Endodermal cell (in vitro differentiated cells): ENCODE measurements around the gene FAHD1. TPM values are rescaled to one million over a fixed set of nuclear protein-coding genes. Genes with fewer than 3 reads are reported as not detected.
A peak's percentile ranks its signal among the peaks of the same experiment; 100 is the strongest.
"Not testable (repeated sequence)": the region's sequence is repeated elsewhere in the genome, so short reads cannot be mapped to it uniquely, and the experiment has no call there.

Source experiments
- DNase-seq: peaks from one replicate; pipeline ENCODE4 v3.0.0-alpha.2; 2017
- H3K27ac ChIP-seq: 2 replicates; pipeline ENCODE4 v1.5.1; 2013; ENCODE audit warnings: mild to moderate bottlenecking, low read depth, low read length, moderate library complexity
- H3K27me3 ChIP-seq: 2 replicates; pipeline ENCODE4 v1.6.1; 2013; ENCODE audit warnings: mild to moderate bottlenecking, low read length, moderate library complexity; ENCODE audit not compliant: insufficient read depth, control insufficient read depth, poor library complexity, severe bottlenecking
- H3K36me3 ChIP-seq: 2 replicates; pipeline ENCODE4 v1.7.0; 2013; ENCODE audit warnings: mild to moderate bottlenecking, low read length, moderate library complexity; ENCODE audit not compliant: control insufficient read depth, insufficient read depth
- H3K4me1 ChIP-seq: one replicate; pipeline ENCODE4 v1.7.0; 2013; ENCODE audit warnings: low read length; ENCODE audit not compliant: control insufficient read depth, insufficient read depth
- H3K4me3 ChIP-seq: 2 replicates; pipeline ENCODE4 v1.5.1; 2013; ENCODE audit warnings: mild to moderate bottlenecking, low read length, moderate library complexity
- H3K9ac ChIP-seq: 2 replicates; pipeline ENCODE4 v1.6.1; 2013; ENCODE audit warnings: mild to moderate bottlenecking, low read length, moderate library complexity; ENCODE audit not compliant: poor library complexity, severe bottlenecking; ENCODE audit errors: extremely low read depth
- H3K9me3 ChIP-seq: 2 replicates; pipeline ENCODE4 v1.6.1; 2013; ENCODE audit warnings: mild to moderate bottlenecking, low read length, moderate library complexity; ENCODE audit not compliant: control insufficient read depth
- H3K27ac Mint-ChIP-seq: 2 replicates; pipeline ENCODE4 v1.8.0; 2020; ENCODE audit warnings: mixed read lengths
- H3K27me3 Mint-ChIP-seq: 2 replicates; pipeline ENCODE4 v1.8.0; 2021; ENCODE audit warnings: mild to moderate bottlenecking, mixed read lengths; ENCODE audit not compliant: insufficient read depth
- H3K36me3 Mint-ChIP-seq: 2 replicates; pipeline ENCODE4 v1.8.0; 2020; ENCODE audit warnings: low read depth, mixed read lengths
- H3K4me1 Mint-ChIP-seq: 2 replicates; pipeline ENCODE4 v1.8.0; 2020; ENCODE audit warnings: mixed read lengths
- H3K4me3 Mint-ChIP-seq: 2 replicates; pipeline ENCODE4 v1.8.0; 2020; ENCODE audit warnings: mild to moderate bottlenecking, moderate library complexity, mixed read lengths
- H3K9me3 Mint-ChIP-seq: 2 replicates; pipeline ENCODE4 v1.8.0; 2020; ENCODE audit warnings: mild to moderate bottlenecking, mixed read lengths
- CTCF ChIP-seq: fragments of 200-600 bp; sonication (generic); conservative IDR thresholded peaks from 2 replicates; pipeline ENCODE4 v1.5.0; 2021; ENCODE audit warnings: antibody characterized with exemption, mild to moderate bottlenecking
- WGBS, 2 experiments: methylation state at CpG; one replicate each; pipeline versions ENCODE4 v1.1.5 to v1.1.7; 2013; ENCODE audit warnings: missing lambda C conversion rate in 2 of 2, mixed read lengths in 1 of 2; ENCODE audit not compliant: insufficient coverage in 1 of 2, insufficient read length in 1 of 2; 5-methylcytosine and 5-hydroxymethylcytosine counted together
- total RNA-seq, 2 donors: library from RNA; stranded (reverse); fragmentation: NEBNext Ultra II Directional in 1 of 2; extraction: Animal tissue kit (Norgen Biotek cat#: 25700) in 1 of 2; gene quantifications; 2 replicates in 1 of 2; 3 replicates in 1 of 2; pipeline ENCODE4 v1.2.1, GENCODE V29; 2021

FAHD1 gene
- total RNA-seq, 2 donors from 2014 or later, result 16.6 to 16.9 TPM

DNA sequence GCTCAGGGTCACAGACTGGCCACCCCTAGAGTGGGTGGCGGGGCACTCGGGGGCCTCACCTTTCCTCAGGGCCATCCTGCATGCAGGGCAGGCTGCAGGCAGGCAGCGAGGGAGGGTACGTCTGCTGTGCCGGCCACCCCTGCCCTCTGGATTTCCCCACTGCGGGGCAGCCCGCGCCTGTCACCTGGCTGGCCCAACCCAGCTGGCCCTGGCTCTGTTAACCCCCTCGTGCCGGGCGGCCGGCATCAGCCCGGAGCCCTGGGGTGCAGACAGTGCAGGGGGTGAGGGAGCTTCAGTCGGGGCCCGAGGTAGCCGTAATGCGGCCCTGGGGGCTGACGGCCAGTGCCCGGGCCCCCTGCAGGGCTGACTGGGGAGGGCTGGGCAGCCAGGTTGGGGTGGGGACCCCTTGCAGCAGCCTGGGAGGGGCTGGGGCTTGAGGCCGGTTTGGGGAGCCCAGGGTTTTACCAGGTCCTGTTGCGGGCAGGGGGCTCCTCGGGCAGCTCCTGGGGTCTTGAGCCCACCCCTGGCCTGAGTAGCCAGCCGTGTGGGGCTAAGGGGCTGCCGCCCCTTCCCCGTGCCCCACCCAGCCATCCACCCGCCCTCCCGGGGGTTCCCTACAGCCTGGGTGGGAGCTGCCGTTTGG lies 33.3 kb upstream of the FAHD1 start, which contains the start of gene IGFALS:
TSS of gene IGFALS (minus strand) at position 128 of the 643 bp plus-strand sequence. CDS start at position 75, 53 bp downstream.
- H3K36me3 ChIP-seq, result no peaks in the 10 kb centered on the region
- Mint-ChIP-seq H3K4me1 (no peaks in the 10 kb centered on the region), H3K27me3 (no peaks in the 10 kb centered on the region), H3K27ac (no peak within 1 kb of the TSS), H3K4me3 (no peak within 1 kb of the TSS), H3K9me3 (peaks cover 27% of the 10 kb centered on the region), H3K36me3 (peaks cover 15% of the 10 kb centered on the region)
- H3K4me3 ChIP-seq, result no peak within 1 kb of the TSS
- DNase-seq, result no peak
- H3K4me1 ChIP-seq, result no peaks in the 10 kb centered on the region
- no peak within 1 kb of the TSS for H3K9ac ChIP-seq
- no peak within 1 kb of the TSS for H3K27ac ChIP-seq
- TF ChIP-seq CTCF, result no peak
- peaks cover 12% of the 10 kb centered on the region for H3K9me3 ChIP-seq
- H3K27me3 ChIP-seq, result no peaks in the 10 kb centered on the region
- 90 to 93% methylated on average over 6 to 28 of the region's 28 CpGs for WGBS, 2 experiments

- Histone ChIP-seq H3K9me3 (peaks cover 18% of the 10 kb centered on the region), H3K4me1 (no peaks in the 10 kb centered on the region), H3K9ac (no peak overlapping the region), H3K27me3 (no peaks in the 10 kb centered on the region), H3K4me3 (no peak overlapping the region), H3K36me3 (no peaks in the 10 kb centered on the region), H3K27ac (no peak overlapping the region)
- H3K9me3 Mint-ChIP-seq, result peaks cover 34% of the 10 kb centered on the region
- no peak overlapping the region for H3K27ac Mint-ChIP-seq
- H3K4me1 Mint-ChIP-seq, result no peaks in the 10 kb centered on the region
- no peaks in the 10 kb centered on the region for H3K27me3 Mint-ChIP-seq
- TF ChIP-seq CTCF, result no peak
- H3K36me3 Mint-ChIP-seq, result peaks cover 18% of the 10 kb centered on the region
- peak; percentile 40 for DNase-seq
- WGBS, 2 experiments, result 89 to 92% methylated on average over 6 to 18 of the region's 18 CpGs
- no peak overlapping the region for H3K4me3 Mint-ChIP-seq
These were observed 32.7 kb upstream of the FAHD1 start for GRCh38 chr16:1794221-1794871.

- 93 to 95% methylated on average over 18 to 32 of the region's 32 CpGs for WGBS, 2 experiments
- Mint-ChIP-seq H3K27ac (no peak overlapping the region), H3K36me3 (peaks cover 25% of the 10 kb centered on the region), H3K4me3 (no peak overlapping the region), H3K9me3 (peaks cover 41% of the 10 kb centered on the region), H3K4me1 (no peaks in the 10 kb centered on the region), H3K27me3 (no peaks in the 10 kb centered on the region)
- TF ChIP-seq CTCF, result no peak
- DNase-seq, result no peak
- H3K36me3 ChIP-seq, result no peaks in the 10 kb centered on the region
- no peaks in the 10 kb centered on the region for H3K4me1 ChIP-seq
- H3K9me3 ChIP-seq, result peaks cover 26% of the 10 kb centered on the region
- H3K27me3 ChIP-seq, result no peaks in the 10 kb centered on the region
- H3K27ac ChIP-seq, result no peak overlapping the region
- H3K9ac ChIP-seq, result no peak overlapping the region
- no peak overlapping the region for H3K4me3 ChIP-seq
These were observed 31.9 kb upstream of the FAHD1 start for GRCh38 chr16:1794908-1795666.

- not testable (repeated sequence) for H3K9ac ChIP-seq, H3K27ac Mint-ChIP-seq, H3K4me1 ChIP-seq, H3K4me1 Mint-ChIP-seq, H3K4me3 Mint-ChIP-seq, H3K4me3 ChIP-seq, DNase-seq, H3K27me3 ChIP-seq, H3K27me3 Mint-ChIP-seq, H3K27ac ChIP-seq, H3K36me3 ChIP-seq
- peaks cover 64% of the 10 kb centered on the region for H3K9me3 Mint-ChIP-seq
- H3K9me3 ChIP-seq, result peaks cover 26% of the 10 kb centered on the region
- peaks cover 36% of the 10 kb centered on the region for H3K36me3 Mint-ChIP-seq
- WGBS, 2 experiments, result 69 to 89% methylated on average over 3 to 4 of the region's 5 CpGs
These were observed 27.7 kb upstream of the FAHD1 start for GRCh38 chr16:1799263-1799662.
